MM.1S (cell line): ENCODE results near the gene ADNP.

ENCODE experiments used
- CTCF ChIP-seq: fragments of 300-600 bp; sonication (generic); IDR thresholded peaks from 2 replicates; pipeline ENCODE4 v1.5.1; 2016; ENCODE audit warnings: antibody characterized with exemption, low read length, mixed read lengths
- EZH2 ChIP-seq: fragments of 300-600 bp; sonication (generic); optimal IDR thresholded peaks from 2 replicates; pipeline ENCODE3; 2017; ENCODE audit warnings: low read depth, mild to moderate bottlenecking, antibody characterized with exemption, low read length, mixed read lengths
- EZH2phosphoT487 ChIP-seq: fragments of 300-600 bp; sonication (generic); IDR thresholded peaks from 2 replicates; pipeline ENCODE4 v1.6.1; 2018; ENCODE audit warnings: antibody characterized with exemption, low read length

- no peak for TF ChIP-seq CTCF
- TF ChIP-seq EZH2, result no peak
- no peak for TF ChIP-seq EZH2phosphoT487
Observed at GRCh38 chr20:50953196-50953595, 22.0 kb upstream of the ADNP start.
